HG03469 (cell line): ENCODE data around the gene GMDS.

Source experiments
- ATAC-seq: cut with Tn5 transposase; IDR thresholded peaks from one replicate; pipeline ENCODE4 v1.9.1; 2021; ENCODE audit warnings: mild to moderate bottlenecking, moderate library complexity, moderate number of reproducible peaks; ENCODE audit not compliant: unreplicated experiment

Gene GMDS

DNA sequence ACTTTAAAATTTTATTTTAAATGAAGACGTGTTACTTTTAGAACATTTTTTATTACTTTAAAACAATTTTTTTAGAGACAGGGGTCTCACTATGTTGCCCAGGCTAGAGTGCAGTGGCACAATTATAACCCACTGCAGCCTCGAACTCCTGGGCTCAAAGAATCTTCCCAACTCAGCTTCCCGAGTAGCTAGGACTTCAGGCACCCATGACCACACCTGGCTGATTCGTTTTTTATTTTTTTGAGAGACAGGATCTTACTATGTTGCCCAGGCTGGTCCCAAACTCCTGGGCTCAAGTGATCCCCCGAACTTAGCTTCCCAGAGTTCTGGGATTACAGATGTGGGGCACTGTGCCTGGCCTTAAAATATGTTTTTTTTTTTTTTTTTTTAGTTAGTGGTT, 287.7 kb downstream of the GMDS start:
- ATAC-seq: no peak

DNA sequence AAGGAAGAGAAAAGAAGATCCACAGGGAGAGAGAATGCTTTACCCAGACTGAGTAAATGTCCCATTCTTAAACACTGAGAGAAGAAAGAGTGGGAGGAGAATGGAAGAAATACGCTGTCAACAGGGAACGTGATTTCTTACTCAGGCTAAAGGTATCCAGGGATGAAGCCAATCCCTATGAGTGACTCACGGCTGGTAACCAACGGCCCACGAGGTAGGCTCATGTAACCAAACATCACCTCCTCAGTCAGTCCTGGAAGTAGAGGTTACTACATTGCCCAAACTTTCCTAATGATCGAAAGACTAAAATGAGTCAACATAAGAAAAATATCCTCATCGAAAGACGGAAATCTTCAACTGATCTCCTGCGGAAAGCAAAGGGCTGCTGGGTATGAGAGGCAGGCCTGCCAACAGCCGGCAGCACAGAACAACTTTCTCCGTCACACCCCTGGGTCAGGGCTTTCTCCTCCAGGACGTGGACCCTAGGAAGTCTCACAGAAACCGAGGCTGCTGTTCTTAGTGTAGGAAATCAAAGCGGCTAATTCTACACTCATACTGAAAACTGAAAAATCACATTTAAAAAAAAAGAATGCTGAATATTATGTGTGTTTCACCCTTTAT, 292.6 kb downstream of the GMDS start:
- ATAC-seq: no peak

DNA sequence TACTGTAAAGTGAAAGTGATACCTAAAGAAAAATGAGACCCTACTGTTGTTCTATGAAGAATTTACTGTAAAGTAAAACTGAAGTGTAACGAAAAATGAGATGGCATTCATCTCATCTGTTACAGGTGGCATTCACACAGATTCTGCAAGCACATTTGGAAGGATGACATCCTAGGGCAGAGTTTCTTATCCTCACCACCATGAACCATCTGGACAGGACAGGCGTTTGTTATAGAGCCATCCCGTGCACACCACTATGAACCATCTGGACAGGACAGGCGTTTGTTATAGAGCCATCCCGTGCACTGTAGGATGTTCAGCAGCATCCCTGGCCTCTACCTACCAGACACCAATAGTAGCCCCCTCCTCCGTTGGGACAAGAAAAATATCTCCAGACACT, 294.8 kb downstream of the GMDS start:
- ATAC-seq: no peak

DNA sequence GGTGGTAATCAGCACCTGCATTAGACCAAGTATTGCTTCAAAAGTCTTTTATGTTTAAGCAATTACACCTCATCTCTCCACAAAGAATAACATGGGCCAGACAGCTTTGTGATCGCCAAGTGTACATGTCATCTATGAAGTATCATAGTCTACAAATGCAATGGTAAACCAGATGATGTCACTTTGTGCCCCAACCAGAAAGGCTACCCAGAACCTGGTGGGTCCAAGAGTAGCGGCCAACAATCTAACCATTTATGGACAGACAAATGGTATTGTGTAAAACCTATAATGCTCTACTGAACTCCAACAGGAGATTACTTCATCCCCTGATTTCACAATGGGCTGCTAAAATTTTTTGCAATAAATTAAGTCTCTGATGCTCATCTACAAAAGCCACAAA, 295.9 kb downstream of the GMDS start:
- ATAC-seq: no peak

DNA sequence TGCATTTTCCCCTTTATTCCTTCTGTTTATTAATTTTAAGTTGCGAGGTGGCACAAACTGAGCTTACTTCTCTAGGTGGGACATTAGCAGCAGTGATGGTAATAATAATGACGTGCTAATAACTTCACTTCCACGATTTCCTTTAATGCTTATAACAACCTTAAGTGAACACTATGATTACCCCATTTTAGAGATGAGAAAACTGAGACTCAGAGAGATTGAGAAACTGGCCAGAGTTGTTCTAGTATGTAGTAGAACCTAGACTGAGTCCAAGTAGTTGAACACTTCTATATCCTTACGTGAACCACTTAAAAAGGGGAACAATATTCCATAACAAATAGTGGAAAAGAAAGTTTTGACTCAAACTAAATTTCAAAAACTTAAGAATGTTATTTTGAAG, 297.5 kb downstream of the GMDS start:
- no peak for ATAC-seq

DNA sequence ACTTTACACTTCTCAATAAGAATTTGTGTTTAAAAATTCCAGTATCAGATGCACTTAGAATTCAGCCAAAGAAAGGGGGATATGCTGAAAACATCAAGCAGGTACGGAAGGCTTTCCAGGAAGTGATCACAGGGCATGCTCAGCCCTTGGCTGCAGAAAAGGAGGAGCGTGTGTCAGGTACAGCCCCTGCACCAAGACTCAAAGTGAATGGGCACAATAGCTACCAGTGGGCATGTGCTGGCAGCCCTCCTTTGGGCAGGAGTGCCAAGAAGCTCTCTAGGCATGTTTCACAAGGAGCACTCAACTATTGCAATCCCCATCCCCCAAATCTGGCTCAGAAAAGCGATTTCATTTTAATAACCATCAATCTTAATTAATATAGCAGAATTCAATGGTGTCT, 298.8 kb downstream of the GMDS start:
- no peak for ATAC-seq

DNA sequence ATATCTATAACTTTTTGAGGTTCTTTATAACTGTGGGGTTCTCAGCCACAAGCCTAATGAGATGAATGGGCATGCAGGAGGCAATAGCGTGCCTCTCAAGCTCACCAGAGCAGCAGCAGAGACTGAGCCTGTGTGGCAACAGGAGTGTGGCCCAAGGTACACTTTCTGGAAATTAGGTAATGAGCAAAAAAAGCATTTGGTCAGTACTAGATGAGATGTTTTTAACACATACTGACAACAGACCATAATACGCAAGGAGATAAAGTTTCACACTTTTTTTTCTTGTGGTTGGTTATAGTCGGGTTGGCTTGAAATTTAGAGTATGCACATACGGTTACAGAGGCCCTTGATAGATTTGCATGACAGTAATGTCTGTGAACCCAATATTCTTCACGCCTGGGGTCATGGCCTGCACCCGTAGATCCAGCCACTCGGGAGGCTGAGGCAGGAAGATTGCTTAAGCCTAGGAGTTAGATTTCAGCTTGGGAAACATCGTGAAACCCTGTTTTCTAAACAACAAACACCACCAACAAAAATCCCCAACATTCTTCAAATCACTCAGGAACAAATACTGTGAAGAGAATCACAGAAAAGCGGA, 300.1 kb downstream of the GMDS start:
- ATAC-seq: no peak

DNA sequence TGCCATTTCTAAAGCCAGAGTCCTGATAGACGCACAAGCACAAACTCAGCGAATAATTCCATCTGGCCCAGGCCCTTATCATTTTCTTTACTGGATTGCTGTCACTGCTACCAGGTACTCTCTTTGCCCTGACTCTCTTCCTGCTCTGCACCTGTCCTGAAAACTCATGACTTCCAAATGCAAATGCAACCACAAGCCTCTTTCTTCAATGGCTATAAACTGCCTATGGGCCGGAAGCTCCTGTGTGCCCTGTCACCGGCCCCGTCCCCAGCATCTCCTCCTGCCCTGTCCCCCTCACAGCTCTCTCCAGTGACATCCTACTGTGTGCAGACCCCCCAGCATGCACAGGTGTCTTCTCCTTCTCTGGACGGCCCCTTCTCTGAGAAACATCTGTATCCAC, 302.6 kb downstream of the GMDS start:
- no peak for ATAC-seq

DNA sequence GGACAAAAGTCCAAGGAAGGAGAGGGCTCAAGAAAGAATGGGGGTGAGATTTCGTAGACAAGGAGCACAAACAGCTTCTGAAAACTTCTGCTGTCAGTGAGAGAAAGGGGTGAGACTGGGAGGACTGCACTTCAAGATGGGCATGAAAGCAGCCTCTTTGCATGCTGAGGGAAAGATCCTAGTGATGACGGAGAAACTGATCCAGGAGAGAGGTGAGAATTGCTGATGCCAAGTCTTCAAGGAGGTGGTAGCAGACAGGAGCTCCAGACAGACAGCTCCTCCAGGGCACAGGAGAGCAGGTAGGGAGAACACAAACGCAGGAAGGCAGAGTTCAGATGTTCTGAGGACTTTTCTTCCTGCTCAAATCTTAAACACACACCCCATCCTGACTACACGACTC, 303.9 kb downstream of the GMDS start:
- no peak for ATAC-seq

DNA sequence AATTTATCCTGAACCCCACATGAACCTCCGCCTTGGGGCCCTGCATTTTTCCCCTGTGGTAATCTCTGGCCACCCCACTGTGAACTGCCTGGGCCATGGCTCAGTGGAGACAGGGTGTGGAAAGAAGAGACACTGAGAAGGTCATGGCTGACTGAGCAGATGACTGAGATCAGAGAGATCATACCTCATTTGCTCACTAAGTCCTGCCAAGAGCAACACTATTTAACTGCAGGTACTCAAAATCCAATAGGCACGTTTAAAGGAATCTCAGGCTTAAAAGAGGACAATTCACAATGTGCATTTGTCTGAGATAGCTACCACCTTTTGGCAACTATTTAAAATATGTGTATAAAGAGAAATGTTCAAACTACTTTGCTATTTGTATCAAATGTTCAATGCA, 305.0 kb downstream of the GMDS start:
- peak; percentile 71 for ATAC-seq

DNA sequence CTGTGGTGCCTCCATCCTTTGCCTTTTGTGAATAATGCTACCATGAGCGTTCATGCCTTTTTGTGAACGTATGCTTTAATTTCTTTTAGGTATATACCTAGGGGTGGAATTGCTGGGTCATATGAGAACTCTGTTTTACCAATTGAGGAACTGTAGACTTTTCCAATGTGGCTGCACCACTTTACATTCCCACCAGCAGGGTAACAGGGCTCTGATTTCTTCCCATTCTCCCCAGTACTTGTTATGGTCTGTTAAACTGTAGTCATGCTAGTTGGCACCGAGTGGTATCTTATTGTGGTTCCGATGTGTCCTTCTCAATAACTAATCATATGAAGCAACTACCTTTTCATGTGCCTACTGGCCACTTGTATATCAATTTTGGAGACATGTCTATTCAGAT, 312.1 kb downstream of the GMDS start:
- no peak for ATAC-seq

DNA sequence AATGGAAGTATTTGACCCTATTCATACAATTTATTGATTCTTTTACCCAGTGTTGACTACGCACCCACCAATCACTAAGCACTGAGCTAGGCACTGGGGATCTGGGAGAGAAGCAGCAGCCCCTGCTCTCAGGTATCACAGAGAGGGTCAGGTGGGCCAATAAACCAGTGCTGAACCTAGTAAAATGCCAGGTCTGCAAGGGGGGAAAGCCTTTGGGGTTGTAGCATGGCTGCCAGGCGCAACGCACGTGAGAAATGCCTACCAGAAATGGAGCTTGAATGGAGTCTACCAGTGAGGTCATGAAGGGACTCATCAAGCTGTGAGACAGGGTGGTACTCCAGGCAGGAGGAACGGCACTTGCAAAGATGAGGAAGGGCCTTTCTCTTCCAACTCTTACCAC, 313.6 kb downstream of the GMDS start:
- ATAC-seq: no peak

DNA sequence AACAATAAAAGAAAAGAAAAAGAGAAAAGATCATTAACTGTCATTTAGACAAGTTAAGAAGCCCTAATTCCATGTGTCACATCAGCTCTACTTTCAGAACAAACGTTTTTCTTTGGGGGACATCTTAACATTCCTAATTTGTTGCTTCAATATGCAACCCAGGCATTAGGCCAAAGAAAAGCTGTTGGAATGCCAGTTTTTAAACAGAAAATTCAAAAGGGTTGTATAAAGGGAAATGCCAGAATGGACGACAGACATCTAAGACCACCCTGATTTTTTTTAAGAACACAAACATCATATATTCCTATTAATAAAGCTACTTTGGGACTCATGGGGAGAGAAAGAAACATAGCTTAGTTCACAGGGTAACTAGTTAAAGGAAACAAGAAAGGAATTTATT, 315.0 kb downstream of the GMDS start:
- ATAC-seq: no peak

DNA sequence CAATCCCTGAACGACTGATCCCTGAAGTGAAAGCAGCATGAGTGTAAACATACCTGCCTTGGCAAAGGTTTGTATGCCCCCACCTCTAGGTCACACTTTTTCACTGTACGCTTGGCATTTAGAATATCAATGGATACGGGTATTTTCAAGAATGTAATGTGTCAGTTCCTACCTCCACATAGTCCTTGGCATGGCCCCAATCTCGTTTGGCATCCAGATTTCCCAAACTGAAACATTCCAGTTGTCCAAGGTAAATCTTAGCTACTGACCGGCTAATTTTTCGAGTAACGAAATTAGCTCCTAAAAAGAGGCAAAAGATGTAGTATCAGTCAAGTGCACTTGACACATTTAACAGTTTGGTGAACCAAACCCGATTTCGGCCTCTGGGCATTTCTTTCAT, 315.5 kb downstream of the GMDS start:
- no peak for ATAC-seq

DNA sequence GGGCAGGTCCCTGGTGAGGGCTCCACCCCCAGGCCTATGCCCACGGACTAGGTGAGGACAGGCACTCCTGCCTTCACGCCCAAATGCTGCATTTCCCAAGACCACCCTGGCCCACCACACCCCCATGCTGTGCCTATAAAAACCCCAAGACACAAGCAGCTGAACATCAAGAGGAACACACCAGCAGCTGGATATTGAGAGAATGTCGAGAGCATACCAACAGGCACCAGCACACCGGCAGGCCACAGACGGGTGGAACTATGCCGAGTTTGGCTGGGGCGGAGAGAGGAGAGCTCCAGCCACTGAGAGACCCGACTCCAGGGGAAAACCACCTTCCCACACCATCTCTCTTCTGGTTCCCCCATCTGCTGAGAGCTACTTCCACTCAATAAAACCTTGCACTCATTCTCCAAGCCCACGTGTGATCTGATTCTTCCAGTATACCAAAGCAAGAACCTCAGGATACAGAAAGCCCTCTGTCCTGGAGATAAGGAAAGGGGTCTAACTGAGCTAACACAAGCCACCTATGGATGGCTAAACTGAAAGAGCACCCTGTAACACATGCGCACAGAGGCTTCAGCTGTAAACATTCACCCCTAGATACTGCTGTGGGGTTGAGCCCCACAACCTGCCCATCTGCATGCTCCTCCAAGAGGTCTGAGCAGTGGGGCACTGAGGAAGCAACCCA, 319.5 kb downstream of the GMDS start:
- no peak for ATAC-seq

DNA sequence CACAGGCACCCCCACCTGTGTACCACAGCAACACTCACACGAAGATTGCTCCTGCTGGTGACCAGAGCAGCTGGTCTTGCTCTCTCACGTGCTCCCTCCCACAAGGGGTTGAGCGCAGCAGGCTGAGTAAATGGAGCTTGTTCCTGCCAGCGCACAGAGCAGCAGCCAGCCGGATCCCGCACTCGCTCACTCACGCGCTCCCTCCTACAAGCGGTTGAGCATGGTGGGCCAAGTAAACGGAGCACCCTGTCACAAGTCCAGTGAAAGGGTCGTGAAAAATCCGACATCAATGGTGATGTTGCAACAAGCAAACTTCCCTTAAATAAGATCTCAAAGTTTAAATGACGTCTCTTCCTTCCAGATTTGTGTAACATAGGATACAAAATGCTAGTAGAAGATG, 322.0 kb downstream of the GMDS start:
- ATAC-seq: no peak

DNA sequence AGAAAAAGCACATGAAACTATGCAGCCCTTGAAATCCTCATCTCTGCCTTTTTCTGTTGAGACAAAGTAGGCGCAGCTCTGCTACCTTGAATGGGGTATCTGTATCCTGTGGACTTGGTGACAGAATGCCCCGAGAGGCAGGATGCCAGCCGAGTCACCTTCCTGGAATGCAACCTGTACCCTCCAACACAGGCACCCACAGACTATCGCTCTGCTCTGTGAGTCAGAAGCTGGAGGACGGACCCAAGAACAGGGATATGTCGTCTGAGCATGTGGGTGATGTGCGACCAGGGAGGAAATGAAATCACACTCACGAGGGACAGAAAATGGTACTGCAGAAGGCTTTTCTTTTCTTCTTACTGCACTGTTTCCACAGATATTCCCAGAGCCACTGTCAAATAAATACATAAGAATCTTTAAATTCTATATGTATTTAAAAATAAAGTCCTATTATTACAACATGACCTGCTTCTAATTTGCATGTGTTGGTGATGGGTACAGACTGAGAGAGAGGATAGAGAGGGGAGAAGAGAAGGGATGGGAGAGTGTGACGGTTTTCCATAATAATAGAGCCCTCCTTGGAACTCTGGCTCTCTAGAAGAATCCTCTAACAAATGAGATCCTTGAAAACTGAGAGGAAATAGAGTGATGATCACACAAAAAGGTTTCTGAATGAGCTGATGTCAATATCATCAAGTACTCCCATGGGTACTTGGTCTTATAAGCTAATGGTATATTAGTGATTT, 327.6 kb downstream of the GMDS start:
- no peak for ATAC-seq

DNA sequence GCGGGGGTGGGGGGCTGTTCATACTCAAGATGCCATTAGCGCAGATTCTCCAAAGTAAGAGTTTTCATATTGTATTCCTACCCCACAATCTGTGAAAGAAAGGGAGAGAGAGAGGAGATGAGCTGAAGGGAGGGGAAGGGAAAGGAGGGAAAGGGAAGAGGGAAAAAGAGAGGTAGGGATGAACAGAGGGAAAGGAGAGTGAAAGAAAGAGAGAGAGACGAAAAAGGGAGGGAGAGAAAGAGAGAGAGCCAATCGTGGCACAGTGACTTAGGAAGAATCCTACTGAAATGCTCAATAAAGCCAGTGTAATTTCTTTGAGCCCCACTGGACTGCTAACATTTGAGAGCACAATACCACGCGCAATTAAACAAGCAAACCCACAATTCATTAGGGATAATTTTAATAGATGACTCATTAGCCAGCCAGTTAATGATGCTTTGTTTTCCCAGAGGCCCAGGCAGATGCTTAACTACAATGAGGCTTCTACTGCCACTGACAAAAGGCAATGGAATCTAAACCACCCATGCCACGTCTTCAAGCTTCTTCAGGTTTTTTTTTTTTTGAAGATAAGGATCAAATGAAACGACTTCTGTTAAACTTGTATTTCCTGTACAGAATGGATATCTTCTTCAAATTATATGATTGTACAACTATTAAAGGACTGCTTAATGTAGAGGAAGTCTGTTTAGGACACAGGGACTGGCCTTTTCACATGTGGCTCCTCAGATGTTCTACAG, 328.9 kb downstream of the GMDS start:
- ATAC-seq: no peak

DNA sequence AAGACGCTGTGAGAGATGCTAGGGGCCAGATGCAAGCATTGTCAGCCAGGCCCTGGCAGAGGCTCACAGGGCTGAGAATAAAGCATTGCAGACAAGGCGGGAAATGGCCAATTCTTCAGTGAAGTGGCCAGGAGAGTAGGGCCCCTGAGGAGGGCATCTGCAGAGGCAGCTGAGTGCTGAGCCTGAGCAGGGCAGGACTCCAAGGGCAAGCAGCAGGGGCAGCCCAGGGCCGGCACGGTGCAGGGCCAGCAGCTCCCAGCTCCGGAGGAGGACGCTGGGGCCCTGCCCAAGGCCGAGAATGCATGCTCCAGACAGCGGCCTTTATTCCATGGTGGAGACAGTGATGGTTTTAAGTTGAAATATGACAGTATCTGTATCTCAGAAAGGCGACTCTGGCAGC, 330.2 kb downstream of the GMDS start:
- no peak for ATAC-seq

DNA sequence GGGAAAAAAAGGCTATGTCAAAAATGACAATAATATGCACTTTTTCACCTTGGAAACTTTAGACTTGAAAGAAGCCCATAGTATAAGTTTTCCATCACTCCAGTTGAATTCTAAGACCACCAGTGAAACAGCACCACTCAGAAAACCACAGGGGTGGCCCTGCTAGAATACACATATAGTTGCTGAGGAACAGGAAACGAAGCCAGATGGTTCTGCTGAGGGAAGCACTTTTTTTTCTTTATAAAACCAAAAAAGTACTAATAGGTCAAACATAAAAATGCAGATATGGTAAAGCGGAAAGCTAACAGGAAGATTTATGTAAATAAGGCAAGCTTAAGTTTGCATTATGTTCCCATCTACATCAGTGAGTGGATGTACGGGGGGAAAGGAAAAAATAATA, 331.8 kb downstream of the GMDS start:
- ATAC-seq: no peak

DNA sequence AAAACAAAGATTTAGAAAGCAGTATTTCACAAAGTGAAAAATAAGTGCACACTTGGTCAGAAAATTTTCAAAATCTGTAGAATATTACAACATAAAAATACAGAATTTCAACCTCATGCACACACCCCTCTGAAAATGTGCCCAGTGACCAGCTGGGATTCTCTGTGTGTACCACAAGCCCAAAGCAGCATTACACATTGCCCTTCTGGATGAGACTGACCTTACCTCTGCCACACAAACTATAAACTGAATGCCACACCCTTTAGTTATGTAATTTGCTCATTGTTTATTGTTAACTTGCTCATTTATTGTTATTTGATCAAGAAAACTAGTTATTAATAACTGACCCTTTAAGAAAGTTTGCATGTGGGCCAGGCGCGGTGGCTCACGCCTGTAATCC, 332.7 kb downstream of the GMDS start:
- no peak for ATAC-seq
